GM12864 (cell line): ENCODE measurements around the gene ROBO2.
"Not testable (repeated sequence)": the region's sequence is repeated elsewhere in the genome, so short reads cannot be mapped to it uniquely, and the experiment has no call there.

Source experiments
- DNase-seq: peaks from one replicate; pipeline ENCODE4 v3.0.0-alpha.2; 2011; ENCODE audit warnings: low read depth
- H3K4me3 ChIP-seq: 2 replicates; pipeline ENCODE4 v1.5.1; 2011; ENCODE audit warnings: mild to moderate bottlenecking, low read depth, low read length, control low read depth
- CTCF ChIP-seq: IDR thresholded peaks from 2 replicates; pipeline ENCODE4 v1.5.1; 2011; ENCODE audit warnings: low read depth, mild to moderate bottlenecking, moderate library complexity, low read length, control low read depth, inconsistent platforms; ENCODE audit errors: missing control alignments

The ROBO2 gene

GRCh38 chr3:77392181-77392580, 352.3 kb downstream of the ROBO2 start:
- TF ChIP-seq CTCF: no peak
- no peak overlapping the region for H3K4me3 ChIP-seq
- DNase-seq: no peak

DNA sequence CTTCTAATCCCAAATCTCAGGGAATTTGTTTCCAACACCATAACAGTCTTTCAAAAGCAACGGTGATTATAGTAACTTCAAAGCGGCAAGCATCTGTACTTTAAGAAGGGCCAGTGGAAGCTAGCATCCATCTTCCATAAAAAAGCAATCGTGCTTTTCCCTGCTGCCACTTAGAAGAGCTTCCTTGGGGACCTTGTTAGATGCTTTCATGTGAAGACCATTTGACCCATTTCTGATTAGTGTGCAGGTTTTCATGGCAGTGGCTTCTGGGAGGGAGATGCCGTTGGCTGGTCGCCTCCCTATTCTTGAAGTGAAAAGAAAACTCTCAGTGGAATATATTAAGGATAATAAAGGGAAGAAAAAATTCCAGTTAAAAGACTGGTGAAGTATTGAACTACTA, 354.1 kb downstream of the ROBO2 start:
- H3K4me3 ChIP-seq: no peak overlapping the region
- no peak for DNase-seq
- no peak for TF ChIP-seq CTCF

DNA sequence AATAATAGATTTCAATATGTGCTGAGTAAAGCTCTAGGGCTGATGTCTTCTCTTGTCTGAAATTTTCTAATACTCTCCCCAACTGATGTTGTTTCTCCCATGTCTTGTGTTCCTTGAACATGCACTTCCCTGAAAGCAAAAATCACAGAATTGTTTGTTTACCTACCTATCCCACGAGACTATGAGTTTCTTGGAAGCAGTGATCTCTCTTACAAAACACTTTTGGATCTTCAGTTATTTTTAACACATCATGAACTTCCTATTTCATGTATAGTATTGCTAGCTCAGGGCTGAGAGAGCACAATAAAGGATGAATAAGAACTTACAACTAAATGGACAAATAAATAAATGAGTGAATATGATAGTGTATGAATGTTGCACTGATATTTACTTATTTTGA, 365.0 kb downstream of the ROBO2 start:
- TF ChIP-seq CTCF: no peak
- no peak for DNase-seq
- no peak overlapping the region for H3K4me3 ChIP-seq

- no peak for DNase-seq
- TF ChIP-seq CTCF: no peak
- H3K4me3 ChIP-seq: no peak overlapping the region
Measured at GRCh38 chr3:77407441-77407840, 367.5 kb downstream of the ROBO2 start.

- not testable (repeated sequence) for H3K4me3 ChIP-seq, DNase-seq
Measured at GRCh38 chr3:77410334-77410733, 370.4 kb downstream of the ROBO2 start.

- TF ChIP-seq CTCF: no peak
- no peak overlapping the region for H3K4me3 ChIP-seq
Measured at GRCh38 chr3:77411334-77411733, 371.4 kb downstream of the ROBO2 start.

GRCh38 chr3:77412021-77412438, 372.1 kb downstream of the ROBO2 start:
- no peak for TF ChIP-seq CTCF
- DNase-seq: no peak
- no peak overlapping the region for H3K4me3 ChIP-seq

More at GRCh38 chr3:77411334-77411733, 371.4 kb downstream of the ROBO2 start:
- DNase-seq: no peak

DNA sequence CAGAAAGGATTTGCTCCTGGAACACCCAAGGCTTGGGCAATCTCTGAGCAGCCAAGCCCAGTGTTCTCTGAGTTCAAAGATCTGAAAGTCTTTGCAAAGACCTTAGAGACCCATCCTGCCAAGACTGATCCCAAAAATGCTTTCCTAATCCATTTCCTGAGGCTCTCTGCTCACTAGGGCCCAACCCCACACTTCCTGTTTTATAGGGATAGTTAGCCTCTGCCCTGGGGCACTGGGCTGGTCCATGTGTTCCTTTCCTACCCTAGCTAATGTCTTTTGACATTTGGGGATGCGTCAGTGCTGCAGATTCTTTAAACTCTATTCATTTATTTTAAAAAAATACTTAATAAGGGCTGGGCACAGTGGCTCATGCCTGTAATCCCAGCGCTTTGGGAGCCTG, 372.7 kb downstream of the ROBO2 start:
- no peak for DNase-seq
- no peak overlapping the region for H3K4me3 ChIP-seq
- no peak for TF ChIP-seq CTCF
